Stimulated activated CD8-positive, alpha-beta memory T cell treated with anti-CD3 and anti-CD28 coated beads, Interleukin-4, amount 100 ng/mL, for 24 hours (primary cell): Measurements from ENCODE around the gene WASF3.

ENCODE experiments used
- DNase-seq: peaks from one replicate; pipeline ENCODE4 v3.0.0-alpha.2; 2020; ENCODE audit warnings: low read depth

The WASF3 gene

DNA sequence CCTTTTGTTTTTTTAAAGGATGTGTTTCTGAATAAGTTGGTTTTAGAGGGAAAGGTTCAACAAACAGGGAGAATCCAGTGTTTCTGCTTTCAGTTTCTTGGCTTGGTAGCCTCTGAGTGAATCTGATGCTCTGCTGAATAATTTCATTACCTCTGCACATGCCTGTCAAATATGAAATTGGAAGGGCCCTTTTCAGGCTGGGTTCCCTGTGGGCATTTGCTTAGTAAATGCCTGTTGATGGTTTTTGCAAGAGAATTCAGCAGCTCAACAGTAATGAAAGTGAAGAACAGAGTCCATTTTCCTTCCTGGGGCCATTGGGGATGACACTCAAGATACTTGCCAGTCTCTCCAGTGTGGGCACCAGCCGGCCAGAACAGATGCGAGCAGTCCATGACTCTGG is 128.8 kb downstream of the WASF3 start:
- no peak for DNase-seq

DNA sequence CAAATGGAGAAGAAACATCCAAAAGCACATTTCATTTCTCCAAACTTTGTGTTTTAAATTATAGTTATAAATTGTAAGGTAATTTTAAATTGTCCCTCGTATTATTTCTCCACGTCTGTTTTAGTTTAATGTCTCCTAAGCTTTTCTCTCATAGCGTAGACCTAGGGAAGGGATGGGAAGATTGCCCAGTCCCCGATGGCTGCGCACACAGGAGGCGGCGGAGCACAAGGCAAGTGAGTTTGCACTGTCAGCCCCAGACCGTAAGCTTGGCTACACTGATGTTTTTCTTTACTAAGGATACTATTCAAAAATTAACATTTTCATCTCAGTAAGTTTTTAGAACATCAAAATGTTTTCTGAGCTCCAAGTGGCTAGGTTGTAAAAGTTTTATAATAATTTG is 130.8 kb downstream of the WASF3 start:
- DNase-seq, result no peak

DNA sequence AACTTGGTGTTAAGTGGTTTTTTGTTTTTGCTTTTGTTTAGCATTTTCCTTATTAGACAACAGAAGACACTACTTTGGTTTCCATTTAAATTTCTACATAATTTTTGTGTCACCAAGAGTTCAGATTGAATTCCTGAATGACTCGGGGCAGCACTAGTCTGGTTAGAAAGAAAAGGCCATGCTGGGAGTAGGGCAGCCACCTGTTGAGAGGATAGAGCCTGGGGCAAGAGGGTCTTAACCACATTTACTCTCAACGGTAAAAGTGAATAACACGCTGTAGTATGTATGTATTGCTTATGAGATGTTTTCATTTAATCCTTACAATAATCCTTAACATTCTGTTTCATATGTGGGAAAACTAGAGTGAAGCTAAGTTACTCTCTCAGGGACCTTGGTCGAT is 131.5 kb downstream of the WASF3 start:
- no peak for DNase-seq

DNA sequence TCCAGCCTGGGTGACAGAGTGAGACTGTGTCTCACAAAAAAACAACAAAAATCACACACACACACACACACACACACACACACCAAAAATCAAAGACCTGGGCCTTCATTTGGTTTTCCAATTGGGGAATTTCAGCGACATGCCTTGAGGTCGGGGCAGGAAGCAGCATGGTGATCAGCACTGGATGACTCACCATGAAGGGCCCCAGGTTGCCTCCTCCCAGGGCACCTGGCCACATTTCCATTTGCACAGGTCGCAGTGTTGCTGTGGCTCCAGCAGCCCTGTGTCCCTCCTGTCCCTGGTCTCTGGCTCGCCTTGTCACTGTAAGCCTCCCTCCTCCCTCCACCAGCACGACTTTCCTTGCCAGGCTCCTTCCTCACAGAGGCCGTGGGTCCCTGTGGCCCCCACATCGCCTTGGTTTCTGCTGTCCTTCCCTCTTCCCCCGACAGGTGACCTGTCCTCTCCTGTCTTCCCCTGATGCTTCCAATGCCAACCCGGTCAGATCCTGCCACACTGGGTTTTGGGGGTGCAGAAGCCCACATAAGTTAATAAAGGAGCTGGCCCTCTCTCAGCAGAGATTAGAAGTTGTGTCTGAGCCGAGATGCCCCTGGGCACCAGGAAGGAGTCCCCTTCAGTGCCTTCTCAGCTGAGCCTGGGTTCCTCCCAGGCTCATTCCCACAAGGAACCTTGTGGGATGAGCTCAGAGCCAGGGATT is 136.4 kb downstream of the WASF3 start:
- no peak for DNase-seq

DNA sequence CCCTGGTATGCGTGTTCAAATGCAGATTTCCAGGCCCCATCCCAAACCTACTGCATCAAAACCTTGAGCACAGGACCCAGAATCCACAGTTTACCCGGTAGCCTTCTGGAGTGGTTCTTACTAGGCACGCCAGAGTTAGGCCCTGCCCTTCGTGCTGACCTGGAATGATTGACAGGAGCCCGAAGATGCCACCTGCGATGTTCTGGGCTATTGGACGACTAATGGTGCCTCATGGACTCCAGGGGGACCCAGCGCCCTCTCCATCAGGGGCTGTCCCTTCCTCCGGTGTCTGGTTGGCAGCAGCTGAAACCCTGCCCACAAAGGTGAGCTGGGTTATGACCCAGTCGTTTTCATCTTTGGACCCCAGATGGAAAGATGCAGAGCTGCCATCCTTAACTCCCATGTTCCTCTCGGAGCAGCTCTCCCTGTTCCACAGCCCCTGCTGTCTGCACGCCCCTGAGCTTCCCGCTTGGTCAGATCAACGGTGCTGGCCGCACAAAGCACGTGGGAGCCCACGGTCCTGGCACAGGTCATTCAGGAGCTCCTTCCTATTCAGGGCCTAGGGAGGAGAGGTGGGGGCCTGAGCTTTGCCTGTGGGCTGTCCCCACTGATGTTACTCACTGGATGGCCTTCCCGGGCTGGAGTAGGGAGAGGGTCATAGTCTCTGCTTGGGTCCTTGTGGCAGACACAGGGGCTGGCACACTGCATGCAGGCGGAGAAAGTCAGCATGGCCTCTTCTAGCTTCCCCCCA is 137.3 kb downstream of the WASF3 start:
- DNase-seq, result no peak

DNA sequence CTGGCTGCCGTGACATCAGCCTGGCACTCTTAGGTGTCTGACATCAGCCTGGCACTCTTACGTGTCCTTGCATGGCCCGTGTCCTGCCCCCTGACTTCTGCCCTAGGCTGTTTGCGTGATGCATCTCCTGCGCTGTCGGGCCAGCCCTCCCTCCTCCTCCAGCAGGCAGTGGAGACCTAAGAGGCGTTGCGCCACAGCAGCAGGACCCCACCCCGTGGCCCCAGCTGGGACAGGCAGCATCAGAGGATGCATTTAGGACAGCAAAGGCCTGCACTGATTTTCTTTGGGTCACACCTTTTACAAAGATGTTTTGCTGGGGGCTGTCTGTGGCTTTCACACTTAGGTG is 137.8 kb downstream of the WASF3 start:
- DNase-seq, result no peak

DNA sequence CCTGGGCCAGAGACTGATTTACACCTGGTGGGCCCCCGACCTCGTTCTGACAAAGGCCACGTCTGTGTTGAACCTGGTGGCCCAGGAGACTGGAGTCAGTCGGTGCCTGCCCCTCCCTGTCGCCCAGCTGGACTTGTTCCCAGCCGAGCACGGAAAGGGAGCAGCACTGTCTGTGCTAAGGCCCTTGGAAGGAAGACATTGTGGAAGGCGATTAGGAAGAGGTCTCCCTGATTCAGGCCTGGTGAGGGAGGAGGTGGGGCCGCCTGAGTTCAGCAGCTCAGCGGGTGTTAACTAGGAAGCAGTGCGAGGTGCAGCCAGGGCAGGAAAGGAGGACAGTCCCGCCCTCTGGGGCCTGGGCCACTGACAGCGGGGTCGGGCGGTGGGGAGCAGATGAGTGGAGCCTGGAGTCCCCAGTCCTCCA is 138.4 kb downstream of the WASF3 start:
- no peak for DNase-seq

DNA sequence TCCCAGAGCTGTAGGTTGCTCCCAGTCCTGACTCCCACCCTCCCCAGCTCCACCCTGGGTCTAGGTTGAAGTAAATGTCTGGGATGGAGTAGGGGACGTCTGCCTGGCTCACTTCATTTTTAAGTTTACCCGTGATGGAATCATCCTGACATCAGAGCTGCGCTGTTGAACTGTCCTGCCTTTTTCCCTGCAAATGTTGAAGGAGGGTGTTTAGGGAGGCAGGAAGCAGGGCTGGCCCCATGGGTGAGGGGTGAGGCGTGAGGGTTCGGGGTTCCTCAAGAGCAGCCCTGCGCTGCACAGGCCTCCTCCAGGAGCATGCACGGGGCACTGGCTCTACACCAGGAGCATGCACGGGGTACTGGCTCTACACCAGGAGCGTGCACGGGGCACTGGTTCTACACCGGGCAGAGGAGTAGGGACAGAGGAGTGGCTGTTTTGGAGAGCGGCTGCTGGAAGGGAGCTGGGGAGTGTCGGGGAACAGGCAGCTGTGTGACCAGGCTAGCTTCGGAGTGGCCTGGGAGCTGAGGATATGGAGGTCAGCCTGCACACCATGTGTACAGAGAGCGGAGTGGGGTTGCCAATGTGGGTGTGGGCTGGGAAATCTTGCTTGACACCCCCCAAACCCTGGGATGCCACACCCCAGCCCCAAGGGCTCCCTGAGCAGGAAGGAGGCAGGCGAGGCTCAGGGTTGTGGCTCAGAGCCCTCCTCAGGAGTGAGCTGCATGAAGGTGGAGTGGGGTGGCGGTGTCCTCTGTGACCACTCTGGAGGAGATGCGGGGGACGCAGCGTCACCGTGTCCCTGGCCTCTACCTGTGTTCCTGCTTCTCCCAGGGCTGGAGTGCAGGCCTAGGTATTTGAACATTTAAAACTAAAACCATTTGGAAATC is 139.8 kb downstream of the WASF3 start:
- no peak for DNase-seq

DNA sequence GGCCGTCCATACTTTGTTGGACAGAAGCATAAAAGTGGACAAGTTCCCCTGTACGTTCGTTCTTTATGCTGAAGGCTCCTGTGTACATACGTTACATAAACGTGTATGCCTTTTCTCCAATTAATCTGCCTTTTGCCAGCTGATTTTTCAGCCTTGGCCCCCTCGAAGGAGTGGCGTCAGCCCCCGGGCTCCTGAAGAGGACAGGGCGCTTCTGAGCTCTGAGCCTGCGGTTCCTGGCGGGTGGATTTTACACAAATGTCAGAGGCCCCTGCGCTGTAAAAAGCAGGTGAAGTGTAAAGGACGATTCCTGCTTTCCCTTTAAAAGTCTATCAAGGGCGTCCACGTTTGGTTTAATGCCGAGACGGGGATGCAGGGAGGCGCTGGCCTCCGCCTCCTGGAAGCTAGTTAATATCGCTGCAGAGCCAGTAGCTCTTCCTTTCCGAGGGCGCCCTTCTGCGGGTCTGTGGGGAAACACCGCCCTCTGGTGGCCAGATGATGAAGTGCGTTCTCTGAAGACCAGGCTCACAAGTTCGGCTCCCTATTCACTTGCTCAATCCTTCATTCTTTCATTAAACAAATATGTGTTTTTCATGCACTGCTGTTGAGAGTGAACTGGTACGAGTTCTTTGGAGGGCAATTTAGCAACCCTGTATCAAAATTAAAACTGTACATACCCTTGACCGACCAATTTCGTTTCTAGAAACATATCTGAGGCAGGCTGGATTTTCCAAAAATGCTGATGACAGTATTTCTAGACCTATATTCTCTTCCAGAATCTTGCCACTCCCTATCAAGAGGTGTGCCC is 141.1 kb downstream of the WASF3 start:
- peak; percentile 72 for DNase-seq

DNA sequence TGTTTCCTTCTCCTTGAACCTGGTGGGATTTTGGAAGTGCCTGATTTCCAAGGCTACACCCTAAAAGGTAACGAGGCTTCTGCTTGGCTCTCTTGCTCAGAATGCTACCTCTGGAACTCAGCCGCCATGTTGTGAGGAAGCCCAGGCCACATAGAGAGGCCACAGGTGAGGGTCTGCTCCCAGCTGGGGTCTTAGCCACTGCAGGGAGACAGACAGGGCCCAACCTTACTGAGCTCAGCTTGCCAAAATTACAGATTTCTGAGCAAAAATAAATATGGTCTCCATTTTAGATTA is 141.7 kb downstream of the WASF3 start:
- no peak for DNase-seq

DNA sequence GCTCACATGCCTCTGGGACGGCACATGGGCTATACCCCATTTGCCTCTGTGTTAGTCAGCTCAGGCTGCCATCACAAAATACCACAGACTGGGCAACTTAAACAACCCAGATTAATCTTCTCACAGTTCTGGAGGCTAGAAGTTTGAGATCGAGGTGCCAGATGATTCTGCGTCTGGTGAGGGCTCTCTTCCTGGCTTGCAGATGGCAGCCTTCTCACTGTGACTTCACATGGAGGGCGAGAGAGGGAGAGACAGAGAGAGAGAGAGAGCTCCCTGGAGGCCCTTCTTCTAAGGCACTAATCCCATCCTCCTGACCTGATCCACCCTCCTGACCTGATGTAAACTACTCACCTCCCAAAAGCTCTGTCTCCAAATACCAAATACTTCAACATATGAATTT is 148.1 kb downstream of the WASF3 start:
- no peak for DNase-seq

DNA sequence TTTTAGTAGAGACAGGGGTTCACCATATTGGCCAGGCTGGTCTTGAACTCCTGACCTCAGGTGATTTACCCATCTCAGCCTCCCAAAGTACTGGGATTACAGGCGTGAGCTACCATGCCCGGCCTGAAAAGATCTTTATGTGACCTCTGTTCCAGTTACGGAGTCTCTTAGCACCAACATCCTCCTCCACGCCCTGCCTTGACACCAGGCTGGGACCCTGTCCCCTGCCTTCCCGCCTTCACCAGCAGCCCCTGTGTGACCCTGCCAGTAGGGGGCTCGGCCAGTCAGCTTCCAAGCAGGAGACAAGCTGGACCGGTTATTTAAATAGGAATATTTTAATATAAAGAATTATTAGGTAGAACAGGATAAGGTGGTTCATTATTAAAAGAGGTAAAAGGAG is 148.9 kb downstream of the WASF3 start:
- no peak for DNase-seq

DNA sequence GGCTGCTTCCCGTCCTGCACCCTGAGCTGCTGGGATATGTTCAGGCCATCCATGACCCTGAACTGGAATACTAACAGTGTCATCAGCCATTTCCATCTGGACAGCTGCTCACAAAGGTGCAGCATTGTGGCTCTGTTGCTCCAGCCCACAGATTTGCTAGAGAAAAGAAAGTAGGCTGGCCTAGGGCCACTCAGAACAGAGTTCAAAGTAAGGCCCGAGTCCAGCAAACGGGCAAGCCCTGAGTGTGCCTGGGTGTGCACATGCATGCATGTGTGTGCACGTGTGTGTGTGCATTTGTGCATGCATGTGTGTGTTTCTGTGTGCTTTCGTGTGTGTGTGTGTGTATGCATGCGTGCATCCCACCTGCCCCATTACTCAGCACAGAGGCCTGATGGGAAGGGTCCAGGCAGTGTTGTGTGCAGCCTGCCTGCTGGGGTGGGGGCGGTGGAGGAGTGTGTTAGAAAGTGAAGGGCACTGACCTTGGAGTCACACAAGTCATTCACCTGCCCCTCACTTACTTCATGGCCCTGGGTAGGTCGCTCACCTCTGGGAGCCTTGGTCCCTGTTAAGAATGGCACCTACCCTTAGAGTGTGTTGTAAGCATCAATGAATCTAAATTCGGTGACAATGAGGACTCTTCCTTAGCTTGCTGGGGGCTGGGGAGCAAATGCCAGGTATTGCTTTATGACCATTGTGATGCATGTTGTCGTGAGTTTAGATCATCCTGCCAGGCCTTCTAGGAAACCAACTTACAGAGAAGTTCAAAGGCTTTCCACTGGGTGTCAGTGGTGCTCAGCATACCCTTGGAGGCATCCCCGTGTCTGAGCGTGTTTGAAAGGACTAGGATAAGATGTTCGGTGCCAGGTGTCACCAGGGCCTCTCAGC is 149.9 kb downstream of the WASF3 start:
- peak; percentile 16 for DNase-seq

DNA sequence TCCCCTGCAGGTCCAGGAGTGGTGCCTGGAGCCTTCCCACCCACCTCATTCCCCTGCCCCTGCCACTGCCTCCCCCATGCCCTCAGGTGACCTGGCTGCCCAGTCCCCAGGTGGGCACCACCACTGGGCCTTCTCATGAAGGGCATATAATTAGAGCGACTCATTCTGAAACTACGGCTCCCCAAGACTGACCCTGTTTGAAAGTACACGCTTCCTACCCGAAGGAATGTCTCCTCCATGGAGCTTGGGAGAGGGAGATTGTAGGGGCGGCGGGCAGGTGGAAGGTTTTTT is 150.5 kb downstream of the WASF3 start:
- no peak for DNase-seq

DNA sequence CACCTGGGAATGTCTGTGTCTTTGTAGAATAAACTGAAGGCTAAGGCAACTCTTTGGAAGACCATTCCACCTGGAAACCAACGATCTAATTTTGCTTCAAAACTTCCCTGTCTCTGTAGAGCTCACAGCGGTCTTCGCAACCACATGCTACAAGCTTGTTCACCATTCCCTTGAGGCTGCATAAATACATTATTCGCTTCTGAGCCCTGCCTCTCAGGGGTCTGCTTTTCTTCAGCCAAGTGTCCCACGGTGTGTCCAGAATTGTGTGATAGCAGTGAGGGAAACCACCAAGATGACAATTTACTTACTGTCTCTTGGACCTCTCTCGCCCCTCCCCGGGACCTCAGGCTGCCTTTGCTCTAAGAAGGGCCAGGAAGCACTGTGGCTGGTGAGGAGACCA is 152.0 kb downstream of the WASF3 start:
- DNase-seq, result no peak

DNA sequence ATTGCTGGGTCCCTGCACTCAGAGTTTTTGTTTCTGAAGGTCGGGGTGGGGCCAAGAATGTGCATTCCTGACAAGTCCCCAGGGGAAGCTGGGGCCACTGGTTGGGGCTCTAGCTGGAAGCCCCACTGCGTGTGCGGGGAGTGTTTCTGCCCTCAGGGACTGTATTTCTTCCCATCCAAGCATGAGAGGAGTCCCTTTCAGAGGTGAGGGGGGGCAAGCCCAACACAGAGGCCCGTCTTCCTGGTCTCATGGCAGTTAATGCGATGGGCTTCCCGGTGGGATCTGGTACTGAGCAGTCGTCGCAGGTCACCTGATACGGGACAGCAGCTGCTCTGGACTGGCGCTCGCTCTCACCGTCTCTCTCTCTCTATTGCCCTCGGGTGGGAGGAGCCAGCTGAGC is 152.7 kb downstream of the WASF3 start:
- no peak for DNase-seq

DNA sequence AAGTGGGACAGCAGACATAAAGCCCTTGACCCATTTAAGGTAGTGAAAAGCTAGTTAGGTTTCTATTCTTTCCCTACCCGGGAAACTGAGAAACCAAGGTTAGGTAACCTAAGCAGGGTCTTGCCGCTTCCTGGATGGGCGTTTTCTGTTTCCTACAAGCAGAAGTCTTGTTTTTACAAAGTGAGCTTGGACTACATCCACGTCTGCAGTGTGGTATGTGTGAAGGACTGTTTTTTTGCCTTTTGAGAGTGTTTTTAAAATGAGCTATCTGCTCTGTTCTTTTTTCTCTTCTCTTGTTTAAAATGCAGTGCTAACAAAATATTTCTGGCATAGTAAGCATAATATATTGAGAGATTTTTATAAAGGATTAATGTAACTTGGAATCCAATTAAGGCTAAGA is 153.7 kb downstream of the WASF3 start:
- DNase-seq, result no peak

DNA sequence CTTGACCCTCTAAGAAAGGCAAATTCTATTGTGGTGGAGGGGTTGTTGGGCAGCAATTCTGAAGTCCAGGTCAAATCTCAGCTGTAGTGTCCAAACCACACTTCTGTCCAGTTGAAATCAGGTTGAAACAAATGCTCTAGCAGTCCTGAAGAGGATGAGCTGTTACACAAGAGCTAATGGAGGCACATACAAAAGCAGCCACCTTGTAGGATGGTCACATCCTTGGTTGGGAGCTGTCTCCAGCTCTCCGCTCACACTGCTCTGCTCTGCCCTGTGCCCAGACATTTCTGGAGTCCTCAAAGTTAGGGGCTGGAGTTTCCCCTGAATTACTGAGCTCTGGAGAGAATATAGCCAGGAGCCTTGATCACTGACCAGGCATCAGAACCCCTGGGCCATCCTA is 155.9 kb downstream of the WASF3 start:
- no peak for DNase-seq

DNA sequence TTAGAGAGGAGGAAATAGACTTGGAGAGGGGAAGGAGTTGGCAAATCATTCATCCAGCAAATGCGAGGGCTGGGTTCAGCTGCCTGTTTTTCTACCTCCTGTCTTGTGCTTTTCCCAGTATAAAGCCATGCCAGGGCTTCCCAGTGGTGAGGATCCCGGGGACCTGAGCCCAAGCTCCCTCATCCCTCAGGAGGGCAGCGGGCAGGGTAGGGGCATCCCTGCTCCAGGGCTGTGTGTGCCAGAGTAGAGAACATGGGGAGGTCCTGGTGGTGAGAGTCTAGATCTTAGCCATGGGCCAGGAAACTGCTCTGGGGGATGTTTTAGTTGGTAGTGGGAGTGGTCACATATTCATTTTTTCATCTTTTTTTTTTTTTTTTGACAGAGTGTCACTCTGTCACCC is 159.5 kb downstream of the WASF3 start:
- no peak for DNase-seq

DNA sequence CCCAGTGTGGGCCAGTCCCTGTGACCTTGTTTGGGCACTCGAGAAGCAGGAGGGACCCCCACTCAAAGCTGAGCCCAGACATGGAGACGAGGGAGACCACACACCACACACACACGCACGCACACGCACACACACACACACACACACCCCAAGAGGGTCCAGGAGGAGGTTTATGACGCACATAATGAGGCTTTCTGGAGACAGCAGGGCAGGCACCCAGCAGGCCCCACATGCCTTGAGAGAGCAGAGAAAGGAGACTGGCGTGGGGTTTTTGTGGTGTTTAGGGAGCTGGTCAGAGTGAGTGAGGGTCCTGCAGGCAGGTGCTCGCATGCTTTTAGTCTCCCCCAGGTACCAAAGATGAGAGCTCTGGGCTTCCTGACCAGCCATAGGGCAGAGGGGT is 160.7 kb downstream of the WASF3 start:
- DNase-seq, result no peak

DNA sequence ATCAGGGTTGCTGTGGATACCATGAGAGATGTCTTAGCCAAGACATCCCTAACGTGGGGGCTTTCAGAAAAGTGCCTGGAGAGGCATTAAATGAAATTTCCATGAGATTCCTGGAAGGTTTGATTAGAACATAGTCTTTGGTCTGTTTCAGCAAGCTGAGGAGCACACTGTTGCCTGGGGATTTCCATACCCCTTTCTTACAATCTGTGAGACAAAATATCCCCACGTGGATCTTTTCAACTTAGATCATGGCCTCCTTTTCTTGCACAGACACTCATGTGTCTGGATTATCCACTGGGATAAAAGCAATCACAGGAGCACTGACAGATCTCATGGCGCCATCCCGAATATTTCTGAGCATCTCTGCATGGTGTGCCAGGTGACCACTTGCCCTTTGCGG is 161.4 kb downstream of the WASF3 start:
- no peak for DNase-seq
